NCI-H128 (cell line): ENCODE measurements around the gene LMO2.

Experiments used
- DNase-seq: peaks from one replicate; lab custom pipeline; 2025; ENCODE audit not compliant: unreplicated experiment; lab: John Stamatoyannopoulos, UW

The LMO2 gene

GRCh38 chr11:33915526-33915925, 23.6 kb upstream of the LMO2 start:
- no peak for DNase-seq

- no peak for DNase-seq
Measured at GRCh38 chr11:33913991-33914390, 22.1 kb upstream of the LMO2 start.

GRCh38 chr11:33912405-33913361, 20.8 kb upstream of the LMO2 start:
- no peak for DNase-seq

GRCh38 chr11:33910958-33911339, 19.1 kb upstream of the LMO2 start:
- no peak for DNase-seq

GRCh38 chr11:33910296-33910957, 18.6 kb upstream of the LMO2 start:
- no peak for DNase-seq

DNA sequence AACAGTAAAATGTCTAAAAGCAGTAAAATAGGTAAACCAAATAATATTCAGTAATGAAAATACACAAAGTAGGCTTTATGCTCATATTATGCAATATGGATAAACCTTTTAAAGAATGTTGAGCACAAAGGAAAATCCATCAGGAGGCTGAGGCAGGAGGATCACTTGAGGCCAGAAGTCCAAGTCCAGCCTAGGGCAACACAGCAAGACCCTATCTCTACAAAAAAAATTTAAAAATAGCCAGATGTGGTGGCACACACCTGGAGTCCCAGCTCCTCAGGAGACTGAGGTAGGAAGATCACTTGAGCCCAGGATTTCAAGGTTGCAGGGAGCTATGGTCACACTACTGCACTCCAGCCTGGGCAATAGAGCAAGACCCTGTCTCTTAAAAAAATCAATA, 17.7 kb upstream of the LMO2 start:
- no peak for DNase-seq

DNA sequence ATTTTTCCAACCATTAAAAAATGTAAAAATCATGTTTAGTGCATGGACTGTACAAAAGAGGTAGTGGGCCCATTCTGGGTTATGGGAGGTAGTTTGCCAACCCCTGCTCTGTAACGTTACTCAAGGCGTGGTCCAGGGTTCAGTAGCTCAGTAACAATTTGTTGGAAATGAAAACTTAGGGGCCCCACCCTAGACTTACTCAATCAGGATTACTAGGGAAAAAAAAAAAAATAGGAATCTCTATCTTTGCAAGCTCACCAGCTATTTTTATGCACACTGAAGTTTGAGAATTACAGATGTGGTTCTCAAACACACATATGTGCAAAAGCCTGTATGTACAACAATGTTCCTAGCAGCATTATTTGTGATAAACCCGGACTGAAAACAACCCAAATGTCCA, 17.3 kb upstream of the LMO2 start:
- DNase-seq: no peak

DNA sequence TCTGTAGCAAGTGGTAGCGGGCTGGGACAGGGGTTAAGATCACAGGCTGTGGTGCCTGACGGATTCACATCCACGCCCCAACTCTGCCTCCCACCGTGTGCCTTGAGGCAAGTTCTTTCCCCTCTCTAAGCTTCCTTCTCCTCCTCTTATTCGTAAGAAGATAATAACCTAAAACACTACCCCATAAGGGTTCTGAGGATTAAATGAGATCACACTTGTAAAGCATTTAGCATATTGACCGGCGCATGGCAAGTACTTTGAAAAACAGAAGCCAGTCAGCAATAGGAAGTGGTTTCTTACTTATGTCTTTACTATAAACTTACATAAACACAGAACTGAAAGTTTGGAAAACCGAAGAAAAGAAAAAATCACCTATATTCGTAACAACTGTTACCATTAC, 15.5 kb upstream of the LMO2 start:
- no peak for DNase-seq

DNA sequence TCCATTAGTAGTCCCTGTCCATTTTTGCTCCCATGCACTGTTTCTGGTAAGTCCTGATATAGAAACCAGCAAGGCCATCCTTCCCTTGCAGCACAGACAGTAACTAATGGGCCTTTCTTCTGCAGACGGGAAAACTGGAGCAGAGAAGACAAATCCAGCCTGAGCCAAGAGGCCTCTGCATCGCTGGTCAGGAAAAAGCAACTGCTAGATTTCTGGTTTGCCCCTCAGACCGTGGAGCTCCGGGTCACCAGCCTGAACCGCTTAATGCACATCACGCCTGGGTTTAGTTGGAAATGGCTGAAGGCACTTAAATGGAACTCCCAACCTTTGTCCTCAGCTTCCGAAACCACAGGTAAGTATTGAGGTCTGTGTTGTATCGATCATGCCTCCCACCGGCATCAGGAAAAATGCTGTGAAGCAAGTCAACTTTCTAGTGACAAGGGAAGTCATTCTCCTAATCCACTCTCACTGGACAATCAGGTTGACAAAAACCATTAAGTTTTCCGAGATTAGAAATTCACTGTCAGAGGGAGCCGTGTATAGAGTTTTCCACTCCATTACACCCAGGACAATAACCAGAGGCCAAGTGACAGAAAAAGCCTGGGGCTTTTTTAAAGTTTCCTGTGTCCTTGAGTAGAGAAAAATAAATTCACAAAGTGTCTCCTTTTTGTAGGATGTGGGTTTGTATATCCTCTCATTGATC, 14.8 kb upstream of the LMO2 start:
- no peak for DNase-seq

GRCh38 chr11:33904102-33904501, 12.2 kb upstream of the LMO2 start:
- DNase-seq: no peak

GRCh38 chr11:33900159-33900840, 8.4 kb upstream of the LMO2 start:
- no peak for DNase-seq

DNA sequence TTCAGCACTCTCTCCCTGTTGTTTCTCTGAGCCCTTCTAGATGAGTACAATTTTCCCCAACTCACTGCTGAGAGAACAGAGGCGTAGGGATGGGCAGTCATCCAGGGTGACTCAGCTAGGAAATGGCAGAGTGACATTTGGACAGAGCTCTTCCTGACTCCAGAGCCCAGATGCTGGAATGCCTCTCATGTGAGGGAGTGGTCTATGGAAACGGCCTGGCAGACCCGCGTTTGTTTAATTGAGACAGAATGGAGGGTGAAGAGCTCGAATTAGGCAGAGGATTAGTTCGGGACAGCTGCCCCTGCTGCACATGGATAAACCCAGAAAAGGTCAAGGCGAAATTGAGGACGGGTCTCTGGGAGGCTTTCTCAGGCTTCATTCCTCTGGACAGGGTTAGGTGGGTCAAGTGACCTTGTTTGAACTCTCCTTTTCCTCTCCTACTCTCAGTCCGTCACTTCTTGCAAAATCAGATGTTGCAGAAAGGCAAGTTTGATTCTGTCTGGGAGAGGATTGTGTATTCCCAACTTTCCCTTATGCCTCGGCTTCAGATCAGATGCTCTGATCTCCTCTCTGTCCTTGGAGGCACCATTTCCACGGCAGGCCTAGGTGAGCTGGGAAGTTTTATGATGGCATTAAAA, 7.6 kb upstream of the LMO2 start:
- no peak for DNase-seq

DNA sequence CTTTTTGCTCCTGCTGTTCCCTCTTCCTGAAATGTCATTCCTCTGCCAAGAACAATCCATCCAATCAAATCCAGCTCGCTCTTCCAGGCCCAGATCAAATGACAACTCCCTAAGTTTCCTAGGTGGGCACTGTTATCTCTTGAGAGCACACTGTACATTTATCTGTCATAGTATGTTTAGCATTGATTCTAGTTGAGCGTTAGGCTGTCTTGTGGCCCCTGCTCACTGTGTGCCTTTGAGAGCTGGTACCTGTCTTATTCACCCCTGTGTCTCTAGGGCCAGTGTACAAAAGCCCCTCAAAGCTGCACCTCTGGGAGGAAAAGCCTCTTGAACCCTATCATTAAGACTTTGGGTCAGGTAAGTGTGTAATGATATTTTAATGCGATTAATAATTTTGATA, 7.1 kb upstream of the LMO2 start:
- DNase-seq: no peak

GRCh38 chr11:33897761-33898375, 6.0 kb upstream of the LMO2 start:
- DNase-seq: no peak

GRCh38 chr11:33896911-33897310, 5.0 kb upstream of the LMO2 start:
- DNase-seq: no peak

DNA sequence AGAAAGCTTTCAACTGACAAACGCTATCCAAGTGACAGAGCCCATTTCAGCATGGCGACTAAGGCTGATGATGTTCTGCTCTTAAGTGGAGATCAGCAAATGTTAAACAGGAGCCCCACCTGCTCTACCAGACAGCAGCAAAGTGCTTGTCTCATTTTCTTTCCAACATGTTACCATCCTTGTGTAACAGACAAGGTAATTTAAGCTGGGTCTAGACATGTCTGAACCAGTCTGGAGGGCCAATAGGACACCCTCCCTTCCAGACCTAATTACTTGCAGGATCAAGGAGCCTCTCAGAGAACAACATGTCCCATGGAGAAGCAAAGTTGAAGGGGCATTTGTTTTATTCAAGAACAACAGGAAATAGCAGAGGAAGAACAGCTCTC, 3.9 kb upstream of the LMO2 start:
- peak; percentile 69 for DNase-seq

DNA sequence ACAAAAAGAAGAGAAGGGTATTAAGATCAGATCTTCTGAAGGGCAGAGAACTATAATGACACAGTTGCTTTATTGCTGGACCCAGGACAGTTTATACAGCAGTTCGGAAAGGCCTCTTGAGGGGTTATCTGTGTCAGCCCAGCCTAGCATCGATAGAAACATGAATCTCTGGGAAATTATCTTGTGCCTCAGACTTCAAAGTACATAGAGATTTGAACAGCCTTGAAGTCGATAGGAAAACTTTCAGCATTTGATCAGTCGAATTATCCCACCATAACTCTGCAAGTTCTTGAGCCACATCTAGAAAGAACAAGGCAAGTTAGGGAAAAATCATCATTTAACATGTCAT, 2.5 kb upstream of the LMO2 start:
- no peak for DNase-seq

GRCh38 chr11:33893711-33894397, 2.0 kb upstream of the LMO2 start:
- no peak for DNase-seq

- no peak for DNase-seq
Measured at GRCh38 chr11:33892906-33893594, 1.2 kb upstream of the LMO2 start.
